Measurements from ENCODE around the gene DZIP1.

GRCh38 chr13:95623141-95623540 lies 21.4 kb downstream of the DZIP1 start:
- no peak for TF ChIP-seq POLR2A (IDR thresholded peaks at IDR 0.05)
- TF ChIP-seq, protein P1, sequence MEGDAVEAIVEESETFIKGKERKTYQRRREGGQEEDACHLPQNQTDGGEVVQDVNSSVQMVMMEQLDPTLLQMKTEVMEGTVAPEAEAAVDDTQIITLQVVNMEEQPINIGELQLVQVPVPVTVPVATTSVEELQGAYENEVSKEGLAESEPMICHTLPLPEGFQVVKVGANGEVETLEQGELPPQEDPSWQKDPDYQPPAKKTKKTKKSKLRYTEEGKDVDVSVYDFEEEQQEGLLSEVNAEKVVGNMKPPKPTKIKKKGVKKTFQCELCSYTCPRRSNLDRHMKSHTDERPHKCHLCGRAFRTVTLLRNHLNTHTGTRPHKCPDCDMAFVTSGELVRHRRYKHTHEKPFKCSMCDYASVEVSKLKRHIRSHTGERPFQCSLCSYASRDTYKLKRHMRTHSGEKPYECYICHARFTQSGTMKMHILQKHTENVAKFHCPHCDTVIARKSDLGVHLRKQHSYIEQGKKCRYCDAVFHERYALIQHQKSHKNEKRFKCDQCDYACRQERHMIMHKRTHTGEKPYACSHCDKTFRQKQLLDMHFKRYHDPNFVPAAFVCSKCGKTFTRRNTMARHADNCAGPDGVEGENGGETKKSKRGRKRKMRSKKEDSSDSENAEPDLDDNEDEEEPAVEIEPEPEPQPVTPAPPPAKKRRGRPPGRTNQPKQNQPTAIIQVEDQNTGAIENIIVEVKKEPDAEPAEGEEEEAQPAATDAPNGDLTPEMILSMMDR (IDR thresholded peaks at IDR 0.05), result no peak

Measured in transverse colon (tissue), 3 donors.